Medulla oblongata (tissue), 1 donor: ENCODE results near the gene HNF1B.
"Not testable (repeated sequence)": the region's sequence is repeated elsewhere in the genome, so short reads cannot be mapped to it uniquely, and the experiment has no call there.

Source experiments
- DNase-seq: peaks from one replicate; pipeline ENCODE4 v3.0.0-alpha.2; 2015; ENCODE audit errors: extremely low spot score

Gene HNF1B

DNA sequence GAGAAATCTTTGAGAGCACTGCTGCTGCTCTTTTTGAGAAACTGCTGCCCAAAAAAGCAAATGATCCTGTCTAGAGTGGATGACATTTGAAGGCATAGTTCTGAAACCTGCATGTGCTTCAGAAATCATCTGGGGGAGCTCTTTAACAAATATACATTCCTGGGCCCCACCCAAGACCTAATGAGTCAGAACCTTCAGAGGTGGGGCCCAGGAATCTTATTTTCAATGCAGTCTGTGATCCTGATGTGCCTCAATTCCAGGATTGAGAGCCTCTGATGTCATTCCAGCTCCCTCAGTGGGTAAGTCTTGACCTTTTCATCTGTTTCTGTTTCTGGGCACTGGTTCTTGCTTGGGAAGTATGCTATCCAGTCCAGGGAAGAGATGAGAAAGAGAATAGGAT, 42.3 kb downstream of the HNF1B start:
- DNase-seq = no peak

GRCh38 chr17:37701496-37701898, 43.4 kb downstream of the HNF1B start:
- DNase-seq = no peak

- no peak for DNase-seq
Measured at GRCh38 chr17:37700881-37701280, 44.0 kb downstream of the HNF1B start.

- no peak for DNase-seq
Measured at GRCh38 chr17:37699285-37699973, 45.4 kb downstream of the HNF1B start.

DNA sequence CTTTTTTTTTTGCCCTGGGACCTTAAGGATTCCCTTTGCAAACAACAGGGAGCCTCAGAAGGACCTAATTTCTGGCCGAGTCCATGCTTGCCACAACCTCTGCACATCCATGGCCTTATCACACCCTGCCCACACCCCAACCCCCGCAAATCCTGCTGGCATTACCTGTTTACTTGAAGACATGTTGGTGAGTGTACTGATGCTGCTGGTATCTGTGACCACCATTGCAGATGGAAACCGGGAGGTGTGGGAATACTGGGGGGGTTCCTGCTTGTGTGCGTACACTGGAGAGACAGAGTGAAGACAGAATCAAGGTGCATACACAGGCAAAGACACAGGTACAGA, 46.0 kb downstream of the HNF1B start:
- no peak for DNase-seq

- no peak for DNase-seq
Measured at GRCh38 chr17:37698132-37698910, 46.5 kb downstream of the HNF1B start.

- no peak for DNase-seq
Measured at GRCh38 chr17:37697381-37697780, 47.5 kb downstream of the HNF1B start.

DNA sequence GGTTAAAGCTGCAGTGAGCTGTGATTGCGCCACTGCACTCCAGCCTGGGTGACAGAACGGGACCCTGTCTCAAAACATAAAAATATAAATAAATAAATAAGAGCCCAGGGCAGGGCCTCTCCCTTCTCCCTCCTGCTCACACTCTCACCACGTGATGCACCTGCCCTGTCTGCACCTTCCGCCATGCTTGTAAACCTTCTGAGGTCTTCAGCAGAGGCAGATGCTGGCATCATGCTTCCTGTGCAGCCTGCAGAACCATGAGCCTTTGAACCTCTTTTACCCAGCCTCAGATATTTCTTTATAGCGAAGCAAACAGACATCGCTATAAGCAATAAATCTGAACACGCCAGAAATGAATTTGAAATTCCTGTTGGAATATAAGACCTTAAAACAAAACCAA, 48.5 kb downstream of the HNF1B start:
- no peak for DNase-seq

DNA sequence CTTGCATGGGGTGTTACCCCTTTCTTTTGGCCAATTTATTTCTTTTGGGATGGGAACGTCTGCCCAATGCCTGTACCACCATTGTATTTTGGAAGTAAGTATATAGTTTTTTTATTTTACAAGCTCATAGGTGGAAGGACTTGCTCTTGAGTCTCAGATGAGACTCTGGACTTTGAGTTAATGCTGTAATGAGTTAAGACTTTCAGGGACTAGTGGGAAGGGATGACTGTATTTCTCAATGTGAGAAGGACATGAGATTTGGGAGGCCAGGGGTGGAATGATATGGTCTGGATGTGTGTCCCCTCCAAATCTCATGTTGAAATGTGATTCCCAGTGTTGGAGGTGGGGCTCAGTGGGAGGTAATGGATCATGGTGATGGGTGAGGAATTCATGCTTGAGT, 49.1 kb downstream of the HNF1B start:
- no peak for DNase-seq

DNA sequence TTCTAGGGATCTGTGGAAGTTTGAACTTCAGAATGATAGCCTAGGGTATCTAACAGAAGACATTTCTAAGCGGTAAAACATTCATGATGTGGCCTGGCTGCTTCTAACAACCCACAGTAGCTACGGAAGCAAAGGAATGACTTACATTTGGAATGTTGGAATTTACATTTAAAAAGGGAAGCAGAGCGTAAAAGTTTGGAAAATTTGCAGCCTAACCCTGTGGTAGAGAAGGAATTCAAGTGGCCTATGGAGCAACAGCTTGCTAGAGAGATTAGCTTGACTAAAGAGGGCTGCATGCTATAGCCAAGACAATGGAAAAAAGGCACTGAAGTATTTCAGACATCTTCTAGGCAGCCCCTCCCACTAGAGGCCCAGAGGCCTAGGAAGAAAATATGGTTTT, 50.1 kb downstream of the HNF1B start:
- DNase-seq = no peak

- no peak for DNase-seq
Measured at GRCh38 chr17:37693328-37693727, 51.5 kb downstream of the HNF1B start.

GRCh38 chr17:37691807-37692206, 53.1 kb downstream of the HNF1B start:
- no peak for DNase-seq

DNA sequence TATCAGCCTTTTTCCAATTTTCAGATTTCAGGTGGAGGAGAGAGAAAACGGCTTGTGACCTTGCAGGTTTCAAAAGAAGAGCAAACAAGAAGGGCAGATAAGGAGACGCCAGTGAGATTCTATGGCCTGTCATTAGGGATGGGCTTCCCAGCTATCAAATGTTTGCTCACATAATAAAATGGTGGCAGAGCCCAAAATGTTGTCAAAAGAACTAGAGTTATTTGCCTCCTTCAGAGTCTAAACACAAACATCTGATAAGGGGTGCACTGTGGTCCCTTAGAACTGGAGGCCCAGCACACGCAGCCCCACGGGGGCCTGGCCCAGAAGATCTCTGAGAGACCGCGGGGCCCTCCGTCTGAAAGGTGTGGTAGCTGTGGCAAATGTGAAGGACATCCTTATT, 55.5 kb downstream of the HNF1B start:
- no peak for DNase-seq

DNA sequence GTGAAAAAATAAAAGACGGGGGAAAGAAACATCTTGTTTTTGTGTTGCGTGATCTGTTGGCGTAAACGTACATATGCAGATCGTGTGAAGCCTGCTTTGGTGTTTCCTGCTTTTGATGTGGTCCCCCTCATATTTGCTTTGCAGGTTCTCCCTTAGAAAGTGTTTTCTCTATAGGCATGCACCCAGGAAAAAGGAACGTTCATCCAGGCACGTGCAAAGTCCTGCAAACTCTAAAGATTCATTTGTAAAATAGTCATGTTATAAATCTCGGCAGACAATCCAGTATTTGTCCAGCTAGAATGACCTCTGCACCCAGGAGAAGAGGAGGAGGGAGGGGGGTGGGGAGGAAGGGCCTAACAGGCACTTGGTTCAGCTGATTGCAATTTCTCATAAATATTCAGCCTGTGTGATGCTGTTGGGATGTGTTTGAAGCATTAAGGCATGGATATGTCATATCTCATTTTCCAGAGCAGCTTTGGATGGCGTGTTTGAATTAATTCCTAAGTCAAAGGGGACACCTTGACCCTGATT, 61.3 kb downstream of the HNF1B start:
- no peak for DNase-seq

DNA sequence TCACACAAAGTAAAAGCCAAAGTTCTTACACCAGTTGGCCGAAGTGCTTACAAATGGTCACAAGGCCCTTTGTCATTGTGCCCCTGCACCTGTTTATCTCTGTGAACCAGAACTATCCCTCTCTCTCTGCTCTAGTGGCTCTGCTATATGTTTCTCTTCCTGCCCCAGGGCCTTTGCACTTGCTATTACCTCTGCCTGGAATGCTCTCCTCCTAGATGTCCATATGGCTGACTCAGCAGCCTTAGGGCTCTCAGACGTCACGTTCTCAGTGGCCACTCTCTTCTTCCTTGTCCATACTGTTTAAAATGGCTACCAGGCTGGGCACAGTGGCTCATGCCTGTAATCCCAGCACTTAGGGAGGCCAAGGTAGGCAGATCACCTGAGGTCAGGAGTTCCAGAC, 62.9 kb downstream of the HNF1B start:
- no peak for DNase-seq

DNA sequence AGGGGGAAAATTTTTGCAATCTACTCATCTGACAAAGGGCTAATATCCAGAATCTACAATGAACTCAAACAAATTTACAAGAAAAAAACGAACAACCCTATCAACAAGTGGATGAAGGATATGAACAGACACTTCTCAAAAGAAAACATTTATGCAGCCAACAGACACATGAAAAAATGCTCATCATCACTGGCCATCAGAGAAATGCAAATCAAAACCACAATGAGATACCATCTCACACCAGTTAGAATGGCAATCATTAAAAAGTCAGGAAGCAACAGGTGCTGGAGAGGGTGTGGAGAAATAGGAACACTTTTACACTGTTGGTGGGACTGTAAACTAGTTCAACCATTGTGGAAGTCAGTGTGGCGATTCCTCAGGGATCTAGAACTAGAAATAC, 64.9 kb downstream of the HNF1B start:
- DNase-seq = not testable (repeated sequence)

GRCh38 chr17:37678036-37678435, 66.8 kb downstream of the HNF1B start:
- DNase-seq = no peak

DNA sequence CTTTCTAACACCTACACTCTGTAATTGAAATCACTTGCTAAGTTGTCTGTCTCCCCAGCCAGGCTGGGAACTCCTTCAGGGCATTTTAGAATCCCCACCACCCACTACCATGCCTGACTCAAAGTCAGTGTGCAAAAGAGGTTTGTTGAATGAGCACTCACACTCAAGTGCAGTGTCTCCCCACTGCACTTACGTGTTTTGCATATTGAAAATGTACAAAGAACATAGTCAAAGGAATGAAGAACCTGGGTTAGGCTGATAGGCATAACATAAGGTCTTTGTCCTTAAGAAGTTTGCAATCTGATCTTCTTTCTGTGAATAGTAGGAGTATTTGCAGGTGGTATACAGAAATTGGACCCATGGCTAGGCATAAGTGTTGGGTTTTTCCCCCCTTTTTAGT, 67.8 kb downstream of the HNF1B start:
- DNase-seq = no peak

DNA sequence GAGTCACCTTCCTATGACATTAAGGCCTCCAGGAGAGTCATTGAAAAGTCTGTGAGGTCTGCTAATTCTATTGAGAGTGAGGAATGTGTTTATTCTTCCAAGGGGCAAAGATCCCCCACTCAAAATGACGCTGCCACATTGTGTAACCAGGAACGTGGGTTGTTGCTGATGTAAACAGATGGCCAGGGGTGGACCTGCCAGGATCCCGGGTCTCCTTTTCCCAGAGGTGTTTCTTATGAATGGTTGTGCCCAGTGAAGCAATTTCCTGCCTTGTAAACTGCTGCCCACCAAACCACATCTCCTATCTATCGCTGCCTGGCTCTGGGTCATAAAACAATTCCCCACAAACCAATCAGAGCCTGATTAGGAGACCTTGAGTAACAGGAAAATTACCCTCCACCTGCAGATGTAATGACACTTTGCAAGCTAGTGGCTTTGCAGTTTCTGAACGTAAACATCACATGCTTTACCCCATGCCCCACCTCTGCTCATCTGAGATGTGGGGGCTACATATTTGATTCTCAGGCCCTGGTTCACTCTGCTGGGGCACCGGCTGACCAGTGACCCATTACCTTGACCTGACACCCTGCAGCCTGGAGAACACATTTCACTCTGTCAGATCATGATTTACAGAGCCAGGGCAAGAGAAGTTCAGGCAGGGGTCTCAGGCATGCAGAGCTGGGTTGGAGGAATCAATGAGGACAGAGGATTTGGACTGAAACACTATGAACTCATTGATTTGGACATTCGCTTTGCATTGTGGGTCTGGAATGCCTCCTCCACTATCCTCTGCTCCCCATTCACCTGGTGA, 68.5 kb downstream of the HNF1B start:
- DNase-seq = no peak

- no peak for DNase-seq
Measured at GRCh38 chr17:37674511-37674910, 70.3 kb downstream of the HNF1B start.

GRCh38 chr17:37673386-37673785, 71.5 kb downstream of the HNF1B start:
- DNase-seq = no peak

DNA sequence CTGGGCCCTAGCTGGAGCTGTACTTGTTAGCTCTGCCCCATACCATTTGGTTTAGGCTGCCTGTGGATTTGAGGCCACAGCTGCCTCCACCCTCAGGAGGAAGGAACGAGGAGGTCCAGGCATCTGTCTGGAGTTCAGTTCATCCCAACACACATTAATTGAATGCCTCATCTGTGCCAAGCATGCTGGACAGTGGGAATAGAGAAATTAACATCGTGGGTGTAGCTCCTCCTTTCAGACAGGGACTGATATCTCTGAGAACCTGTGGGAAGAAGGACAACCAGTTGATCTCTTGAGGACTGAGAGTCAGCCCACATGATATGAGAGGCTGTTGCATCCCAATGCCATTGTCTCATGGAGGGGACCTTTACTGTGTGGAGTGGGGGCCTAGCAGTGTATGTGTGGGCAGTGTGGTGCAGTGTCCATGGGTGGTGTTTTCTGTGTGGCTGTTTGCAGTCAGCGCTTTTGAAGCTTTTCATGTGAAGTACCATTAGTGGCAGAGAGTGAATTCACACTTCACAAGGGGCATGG, 72.2 kb downstream of the HNF1B start:
- no peak for DNase-seq
